HG03558 (cell line): Measurements from ENCODE around the gene LRRC9.
A peak's percentile ranks its signal among the peaks of the same experiment; 100 is the strongest.
"Not testable (repeated sequence)": the region's sequence is repeated elsewhere in the genome, so short reads cannot be mapped to it uniquely, and the experiment has no call there.

Experiments used
- ATAC-seq: cut with Tn5 transposase; IDR thresholded peaks from one replicate; pipeline ENCODE4 v1.9.1; 2021; ENCODE audit warnings: moderate number of reproducible peaks; ENCODE audit not compliant: unreplicated experiment; ENCODE audit errors: extremely low read depth

Gene LRRC9

DNA sequence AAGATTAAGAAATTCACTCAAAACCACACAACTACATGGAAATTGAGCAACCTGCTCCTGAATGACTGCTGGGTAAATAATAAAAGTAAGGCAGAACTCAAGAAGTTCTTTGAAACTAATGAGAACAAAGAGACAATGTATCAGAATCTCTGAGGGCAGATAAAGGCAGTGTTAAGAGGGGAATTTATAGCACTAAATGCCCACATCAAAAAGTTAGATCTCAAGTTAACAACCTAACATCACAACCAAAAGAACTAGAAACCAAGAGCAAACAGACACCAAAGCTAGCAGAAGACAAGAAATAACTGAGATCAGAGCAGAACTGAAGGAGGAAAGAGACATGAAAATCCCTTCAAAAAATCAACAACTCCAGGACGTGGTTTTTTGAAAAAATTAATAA lies 128.0 kb downstream of the LRRC9 start:
- not testable (repeated sequence) for ATAC-seq

DNA sequence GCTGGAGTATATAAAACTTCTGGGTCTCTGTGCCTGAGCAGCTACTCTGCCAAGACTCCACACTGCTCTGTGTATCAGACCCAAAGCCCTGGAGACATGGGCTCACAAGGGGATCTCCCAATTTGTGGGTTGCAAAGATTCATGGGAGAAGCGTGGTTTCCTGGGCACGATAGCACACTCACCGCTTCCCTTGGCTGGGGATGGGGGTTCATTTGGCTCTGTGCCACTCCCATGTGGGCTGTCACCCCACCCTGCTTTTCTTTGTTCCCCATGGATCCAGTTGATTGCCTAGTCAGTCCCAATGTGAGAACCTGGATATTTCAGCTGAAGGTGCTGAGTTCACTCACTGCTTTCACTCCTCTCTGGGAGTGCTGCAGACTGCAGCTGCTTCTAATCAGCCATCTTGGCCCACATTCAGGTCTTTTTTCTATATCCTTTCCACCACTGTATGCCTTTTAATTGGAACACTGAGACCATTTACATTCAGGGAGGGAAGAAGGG lies 131.8 kb downstream of the LRRC9 start:
- ATAC-seq: no peak

DNA sequence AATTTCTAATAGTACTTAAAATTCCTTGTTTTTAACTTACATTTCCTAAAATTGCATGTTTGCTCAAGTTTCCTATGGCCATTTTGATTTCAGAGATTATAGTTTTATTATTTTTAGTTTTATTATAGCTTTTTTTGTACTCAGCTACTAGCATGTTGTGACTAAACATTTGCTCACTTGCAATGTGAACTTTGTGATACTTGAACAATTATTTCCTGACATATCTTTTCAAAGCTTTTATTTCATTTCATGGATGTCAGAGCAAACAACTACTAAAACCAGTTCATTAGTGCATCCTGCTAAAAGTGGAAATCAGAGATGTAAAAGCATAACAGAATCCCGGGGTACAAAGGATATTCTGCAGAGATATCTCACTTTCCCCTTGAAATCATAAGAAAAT lies 138.1 kb downstream of the LRRC9 start:
- ATAC-seq: no peak

DNA sequence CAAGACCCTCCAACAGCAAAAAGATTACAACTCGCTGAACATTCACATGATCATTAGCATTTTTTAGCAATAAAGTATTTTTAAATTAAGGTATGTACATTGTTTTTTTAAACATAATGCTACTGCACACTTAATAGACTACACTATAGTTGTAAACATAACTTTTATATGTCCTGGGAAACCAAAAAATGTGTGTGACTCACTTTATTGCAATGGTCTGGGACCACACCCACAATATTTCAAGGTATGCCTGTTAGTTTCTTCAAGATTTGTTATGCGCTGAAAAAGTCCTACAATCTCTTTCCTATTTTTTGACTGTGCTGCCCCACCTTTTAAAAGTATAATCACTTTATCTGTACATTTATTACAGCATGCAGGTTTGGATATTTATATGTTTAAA lies 141.4 kb downstream of the LRRC9 start:
- ATAC-seq: no peak

DNA sequence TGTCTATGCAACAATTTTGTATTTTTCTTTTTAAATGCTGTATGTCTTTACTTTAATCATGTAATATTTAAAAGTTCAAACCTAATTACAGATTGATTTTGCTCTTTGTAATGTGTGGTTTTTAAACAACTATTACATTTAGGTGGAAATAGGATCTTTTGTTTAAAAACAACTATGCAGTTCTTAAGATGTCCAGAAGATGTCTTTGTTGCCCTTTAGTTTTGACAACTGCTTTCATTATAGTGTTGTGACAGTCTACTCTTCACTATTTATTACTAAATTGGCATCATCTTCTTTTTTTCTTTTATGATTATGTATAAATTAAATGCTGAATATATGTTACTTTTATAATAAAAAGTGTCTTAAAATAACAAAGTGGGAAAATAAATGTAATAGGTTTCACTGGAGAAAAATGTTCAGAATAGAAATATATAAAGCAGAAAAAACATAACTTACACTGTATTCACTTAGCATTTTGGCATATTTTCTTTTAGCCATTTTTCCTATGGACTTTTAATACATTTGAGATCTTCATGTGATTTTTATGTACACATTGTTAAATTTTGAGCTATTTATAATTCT lies 144.6 kb downstream of the LRRC9 start:
- no peak for ATAC-seq

DNA sequence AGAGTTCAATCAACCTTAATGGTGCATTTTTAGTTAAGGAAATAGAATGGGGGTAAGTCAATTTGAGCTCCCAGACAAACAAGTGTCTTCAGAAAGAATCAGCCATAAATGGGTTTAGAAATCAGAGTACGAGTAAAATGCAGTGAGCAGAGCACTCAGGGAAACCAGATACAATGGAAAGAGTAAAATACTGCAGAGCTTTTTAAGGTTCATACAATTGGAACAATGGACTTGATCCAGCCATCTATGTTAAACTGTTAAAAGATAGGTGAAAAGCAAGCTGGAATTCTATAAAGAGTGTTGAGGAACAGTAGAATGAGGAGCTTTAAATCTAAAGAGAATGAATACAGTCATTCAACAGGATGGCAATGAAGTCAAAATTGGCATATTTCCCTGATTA lies 147.9 kb downstream of the LRRC9 start:
- no peak for ATAC-seq

DNA sequence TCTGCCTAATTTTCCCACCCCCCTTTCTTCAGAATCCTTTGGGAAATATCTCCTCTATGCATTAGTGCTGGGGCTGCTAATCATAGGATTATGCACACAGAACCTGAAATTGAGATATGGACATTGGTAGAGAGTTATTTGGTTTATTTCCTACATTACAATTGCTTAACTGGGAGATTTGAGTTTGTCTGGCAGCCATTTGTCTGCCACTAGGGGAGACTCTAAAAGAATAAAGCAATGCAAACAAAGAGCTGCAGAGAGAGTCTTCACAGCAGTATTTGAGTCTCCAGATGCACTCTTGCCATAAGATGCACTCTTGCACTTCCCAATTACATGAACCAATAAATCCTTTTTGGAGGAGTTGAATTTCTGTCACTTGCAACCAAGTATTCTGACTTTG lies 159.8 kb downstream of the LRRC9 start:
- ATAC-seq: no peak

DNA sequence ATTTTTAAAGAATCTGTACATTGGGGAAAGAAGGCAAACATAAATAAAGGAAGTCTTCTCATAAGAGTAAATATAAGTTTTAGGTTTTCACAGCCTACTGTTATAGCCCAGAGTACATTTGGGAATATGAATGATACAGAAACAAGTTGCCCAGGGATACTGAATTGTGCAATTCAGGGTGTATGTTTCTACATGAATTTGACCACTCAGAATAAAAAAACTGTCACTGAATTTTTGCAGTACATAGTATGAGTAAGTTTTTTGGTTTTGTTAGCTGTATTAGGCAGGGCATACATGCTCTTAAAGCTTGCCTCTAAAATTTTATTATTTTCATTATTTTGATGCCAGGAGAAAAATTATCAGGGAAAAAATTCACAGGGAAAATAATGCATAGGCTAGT lies 165.1 kb downstream of the LRRC9 start:
- no peak for ATAC-seq

DNA sequence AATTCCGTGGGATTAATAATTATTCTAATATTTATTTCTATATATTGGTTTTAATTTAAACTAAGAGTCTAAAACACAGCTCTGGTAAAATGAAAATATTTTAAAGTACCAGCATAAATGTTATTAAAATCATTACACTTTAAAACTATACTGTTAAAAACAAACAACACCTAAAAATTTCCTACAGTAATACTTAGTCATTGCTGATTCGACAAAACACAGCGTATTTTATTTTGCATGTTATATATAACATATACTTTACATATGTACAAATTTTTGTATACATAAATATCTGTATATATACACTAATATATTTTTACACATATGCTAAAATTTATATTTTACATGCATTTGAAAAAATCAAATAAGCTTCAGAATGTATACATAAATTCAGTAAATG lies 165.7 kb downstream of the LRRC9 start:
- ATAC-seq: no peak

DNA sequence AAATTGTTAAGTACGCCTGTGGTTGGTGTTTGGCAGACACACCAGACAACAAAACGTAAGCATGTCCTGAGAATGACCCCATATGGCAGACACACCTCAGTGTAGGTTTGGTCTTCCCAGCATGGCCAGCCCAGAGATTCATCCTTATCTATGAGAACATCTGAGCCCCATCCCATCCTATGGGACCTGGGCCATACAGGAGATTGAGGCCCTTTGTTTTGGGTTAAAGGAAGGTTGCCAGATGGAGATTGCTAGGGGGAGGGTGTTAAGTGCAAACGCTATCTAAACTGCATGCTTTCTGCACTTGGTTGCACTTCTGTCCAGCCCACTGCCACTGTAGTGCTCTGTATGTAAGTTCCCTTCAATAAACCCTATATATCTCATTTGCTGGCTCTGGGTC lies 167.7 kb downstream of the LRRC9 start:
- ATAC-seq: no peak

DNA sequence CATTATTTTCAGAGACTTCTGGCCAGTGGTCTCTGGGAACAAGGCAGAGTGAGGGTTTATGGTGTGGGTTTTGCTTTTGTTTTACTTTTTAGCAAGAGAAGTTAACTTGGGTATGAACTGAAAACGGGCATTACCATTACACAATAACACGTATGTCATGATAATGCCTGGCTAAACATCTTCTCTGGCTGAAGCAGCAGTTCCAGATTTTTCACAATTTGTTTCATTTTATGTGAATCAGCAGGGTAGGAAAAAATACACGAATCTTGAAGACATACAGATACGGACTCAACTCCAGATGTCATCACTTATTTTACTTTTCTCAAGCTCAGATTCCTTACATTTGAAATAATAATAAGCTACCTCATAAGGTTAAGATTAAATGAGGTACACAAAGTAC lies 169.3 kb downstream of the LRRC9 start:
- ATAC-seq: no peak

DNA sequence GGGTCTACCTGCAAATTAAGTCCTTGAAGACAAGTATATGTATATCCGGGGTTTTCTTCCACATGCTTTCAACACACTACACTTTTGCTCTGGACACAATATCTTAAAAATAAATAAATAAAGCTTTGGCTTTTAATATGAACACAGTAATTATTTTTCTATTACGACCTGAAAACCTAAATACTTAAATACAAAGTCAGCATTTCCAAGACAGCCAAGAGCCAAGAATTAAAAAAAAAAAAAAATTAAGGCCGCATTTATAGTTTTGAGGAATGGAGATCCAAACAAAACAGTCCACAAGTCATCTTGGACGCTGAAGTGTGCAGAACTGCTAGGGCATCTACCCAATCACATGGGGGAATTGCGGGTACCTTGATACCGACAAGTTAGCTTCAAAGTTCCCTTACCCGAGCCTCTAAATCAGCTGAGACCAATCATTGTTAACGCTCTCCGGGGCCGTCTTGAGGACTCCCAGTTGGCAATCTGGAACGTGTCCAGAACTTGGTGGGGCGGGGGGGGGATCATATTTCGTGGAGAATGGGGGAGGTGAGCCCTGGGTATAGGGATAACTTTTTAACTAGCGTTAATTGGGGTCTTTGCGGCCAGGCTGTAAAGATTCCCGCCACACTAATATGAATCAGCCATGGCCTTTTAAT lies 171.0 kb downstream of the LRRC9 start:
- no peak for ATAC-seq

DNA sequence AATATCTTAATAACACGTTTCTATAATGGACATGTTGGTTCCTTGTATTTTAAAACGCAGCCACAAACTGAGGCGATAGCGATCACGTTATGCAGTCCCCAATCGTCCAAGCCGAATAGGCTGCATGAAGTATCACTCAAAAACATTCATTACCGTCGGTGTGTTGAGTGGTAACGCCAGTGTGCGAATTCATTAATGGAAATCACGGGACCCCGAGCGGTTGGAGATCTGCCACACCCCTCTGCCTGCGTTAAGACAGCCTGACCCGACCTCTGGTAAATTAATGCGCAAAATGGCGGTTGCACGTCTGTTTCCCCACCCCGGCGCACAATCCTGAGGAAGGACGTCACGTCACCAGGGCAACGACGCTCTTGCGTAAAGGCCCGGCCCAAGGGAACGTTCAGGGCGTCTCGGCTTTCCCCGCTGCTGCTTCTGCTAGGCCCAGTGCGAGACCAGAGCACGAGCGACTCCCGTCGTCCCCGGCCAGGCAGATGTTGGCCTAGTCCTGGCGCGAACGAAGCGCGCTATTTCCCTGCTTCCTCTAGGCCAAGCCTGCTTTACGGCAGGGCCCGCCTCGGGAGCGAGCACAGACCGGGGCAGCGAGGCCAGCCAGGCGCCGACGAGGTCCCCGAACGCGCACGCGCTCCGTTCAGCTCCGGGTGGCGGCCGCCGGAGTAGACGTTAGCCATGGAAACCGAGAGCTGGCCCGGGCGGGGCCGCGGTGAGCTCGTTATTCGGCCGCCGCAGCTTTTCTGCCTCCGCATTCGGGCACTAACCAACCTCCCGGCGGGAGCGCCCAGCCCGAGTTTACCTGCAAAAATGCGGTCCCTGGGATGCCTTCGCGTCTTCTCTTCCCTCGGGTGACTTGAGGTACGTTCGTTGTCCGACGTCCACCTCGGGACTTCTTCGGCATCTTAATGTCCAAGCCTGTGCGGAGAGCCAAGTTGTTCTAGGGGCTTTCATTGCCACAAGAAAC lies 171.9 kb downstream of the LRRC9 start, which contains the start of gene PCNX4:
PCNX4 (plus strand) TSS at position 374 of the 976 bp plus-strand sequence. CDS start 15,716 bp downstream, outside the sequence.
- peak; percentile 88 for ATAC-seq

DNA sequence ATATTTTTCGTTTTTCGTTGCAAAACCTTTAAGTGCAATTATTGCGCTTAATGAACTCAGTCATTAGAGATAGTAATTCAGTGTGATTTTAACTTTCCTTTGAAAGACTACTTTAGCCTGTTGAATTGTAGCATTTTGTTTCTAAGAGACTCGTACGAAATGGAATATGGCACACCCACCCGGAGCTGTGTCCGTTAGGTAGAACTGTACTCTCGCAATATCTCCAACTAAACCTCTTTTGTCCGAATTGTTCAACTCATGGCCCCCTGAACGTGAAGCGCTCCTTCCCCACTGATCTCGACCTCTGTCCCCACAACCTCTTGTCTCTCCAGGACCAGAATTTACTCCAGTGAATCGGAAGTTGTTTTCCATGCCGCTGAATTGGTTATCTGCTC lies 172.6 kb downstream of the LRRC9 start:
- ATAC-seq: no peak

DNA sequence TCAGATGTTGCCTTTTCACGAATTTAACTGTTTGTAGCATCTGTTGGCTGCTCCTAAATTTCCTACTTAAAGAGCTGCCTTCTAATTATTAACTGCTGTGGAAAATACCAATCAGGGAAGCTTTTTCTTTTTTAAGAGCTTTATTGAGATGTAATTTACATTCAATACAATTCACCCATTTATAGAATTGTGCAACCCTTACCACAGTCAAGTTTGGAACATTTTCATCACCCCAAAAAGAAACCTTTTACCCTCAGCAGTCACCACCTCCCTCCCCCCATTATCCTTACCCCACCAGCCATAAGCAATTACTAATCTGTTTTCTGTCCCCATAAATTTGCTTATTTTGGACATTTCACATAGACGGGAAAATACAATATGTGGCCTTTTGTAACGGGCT lies 173.1 kb downstream of the LRRC9 start:
- ATAC-seq: no peak

DNA sequence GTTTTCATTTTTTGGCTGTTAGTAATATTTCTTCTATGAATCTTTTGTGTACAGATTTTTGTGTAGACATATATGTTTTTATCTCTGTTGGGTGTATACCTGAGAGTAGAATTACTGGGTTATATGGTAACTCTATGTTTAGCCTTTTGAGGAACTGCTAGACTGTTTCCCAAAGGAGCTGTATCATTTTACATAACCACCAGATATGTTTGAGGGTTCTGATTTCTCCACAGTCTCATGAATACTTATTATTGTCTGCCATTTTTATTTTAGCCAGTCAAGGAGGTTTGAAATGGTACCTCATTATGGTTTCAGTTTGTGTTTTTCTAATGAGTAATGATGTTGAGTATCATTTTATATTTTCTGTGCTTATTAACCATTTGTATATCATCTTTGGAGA lies 173.7 kb downstream of the LRRC9 start:
- no peak for ATAC-seq

DNA sequence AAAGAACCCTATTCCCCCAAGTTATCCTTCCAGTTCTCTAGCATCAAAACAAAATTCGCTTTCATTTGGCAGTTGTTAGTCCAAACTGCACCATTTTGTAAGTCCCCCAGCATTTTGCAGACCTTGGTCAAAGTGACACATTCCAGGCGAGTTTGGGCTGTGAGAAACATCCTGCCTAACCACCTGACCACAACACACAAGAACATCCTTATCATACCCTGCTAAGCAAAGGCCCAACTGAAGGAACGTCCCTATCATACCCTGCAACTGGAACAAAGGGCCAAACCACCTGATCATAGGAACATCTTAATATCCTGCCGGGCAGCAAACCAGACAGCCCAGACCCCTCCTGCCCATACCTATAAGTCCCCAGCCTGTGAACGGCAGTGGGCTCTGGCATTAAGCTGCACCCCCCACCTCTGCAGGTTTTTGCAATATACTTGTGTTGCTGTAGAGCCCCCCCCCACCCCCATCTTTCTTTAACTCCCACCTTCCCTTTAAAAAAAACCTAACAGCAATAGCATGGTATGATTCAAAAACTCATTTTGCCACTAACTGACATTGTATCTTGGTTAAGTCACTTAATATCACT lies 174.5 kb downstream of the LRRC9 start:
- no peak for ATAC-seq

DNA sequence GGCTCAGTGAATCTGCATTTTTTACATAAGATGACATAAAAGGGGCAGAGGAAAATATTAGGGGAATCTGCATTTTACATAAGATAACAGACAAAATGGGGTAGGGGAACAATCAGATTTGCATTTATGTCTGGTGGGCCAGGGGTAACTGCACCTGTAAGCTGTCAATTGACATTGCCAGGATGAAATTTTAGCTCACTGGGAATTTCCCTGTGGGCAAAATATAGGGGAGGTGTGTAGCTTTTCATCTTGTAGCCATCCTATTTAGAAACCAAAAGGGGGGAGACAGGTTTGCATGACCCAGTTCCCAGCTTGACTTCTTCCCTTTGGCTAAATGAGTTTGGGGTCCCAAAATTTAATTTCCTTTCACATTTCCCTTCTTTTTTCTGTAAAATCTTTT lies 175.3 kb downstream of the LRRC9 start:
- ATAC-seq: no peak

DNA sequence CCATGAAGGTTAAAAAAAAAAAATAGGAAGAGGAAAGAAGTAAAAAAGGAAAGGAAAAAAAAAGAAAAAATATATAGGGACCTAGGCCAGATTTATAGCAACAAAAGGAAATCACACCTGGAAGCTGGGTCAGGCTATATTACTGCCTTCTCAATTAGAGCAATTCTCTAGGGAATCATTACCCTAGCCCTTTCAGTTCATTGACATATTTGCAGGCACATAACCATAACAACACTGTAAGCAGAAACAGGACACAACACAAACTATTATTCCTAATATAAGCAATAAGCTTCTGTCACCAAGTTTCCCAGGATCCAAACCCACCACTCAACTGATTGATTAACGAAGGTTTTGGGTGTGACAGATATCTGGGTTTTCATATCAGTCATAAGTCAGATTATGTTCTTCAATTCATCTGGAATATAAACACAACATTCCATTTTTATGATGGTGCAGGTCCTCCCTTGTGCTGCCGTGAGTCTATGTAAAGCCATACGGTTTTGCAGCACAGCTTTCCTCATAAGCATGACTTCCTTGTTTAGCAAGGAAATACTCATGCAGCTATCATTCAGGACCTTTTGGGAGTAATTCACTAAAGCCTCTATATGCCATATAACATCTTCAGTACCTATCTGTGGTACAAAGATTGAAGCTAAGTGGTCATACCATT lies 176.0 kb downstream of the LRRC9 start:
- ATAC-seq: no peak

DNA sequence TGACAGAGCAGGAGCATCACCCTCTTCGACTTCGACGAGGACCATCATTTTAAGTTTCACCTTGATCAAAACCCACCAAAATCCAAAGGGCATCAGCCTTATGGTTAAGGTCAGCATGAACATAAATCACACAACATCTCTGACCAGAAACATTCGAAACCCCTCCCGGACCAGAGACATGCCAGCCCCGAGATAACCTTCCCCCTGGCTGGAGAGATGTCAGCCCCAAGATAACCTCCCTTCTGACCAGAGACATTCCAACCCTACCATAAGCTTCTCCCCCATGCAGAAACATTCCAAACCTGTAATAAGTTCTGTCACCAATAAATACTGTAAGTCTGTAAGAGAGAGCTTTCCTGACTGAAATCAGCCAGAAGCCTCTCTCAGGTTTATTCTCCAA lies 178.0 kb downstream of the LRRC9 start:
- ATAC-seq: no peak
